ENCODE results near the gene AGPS. TPM values are rescaled to one million over a fixed set of nuclear protein-coding genes. Genes with fewer than 3 reads are reported as not detected.
A peak's percentile ranks its signal among the peaks of the same experiment; 100 is the strongest.

Gene AGPS
- total and polyA plus RNA-seq, 2 of the 13 experiments (the other 11 are each of a cell fraction or from before 2014, with no cell fraction given), result 39.4 to 99.0 TPM

DNA sequence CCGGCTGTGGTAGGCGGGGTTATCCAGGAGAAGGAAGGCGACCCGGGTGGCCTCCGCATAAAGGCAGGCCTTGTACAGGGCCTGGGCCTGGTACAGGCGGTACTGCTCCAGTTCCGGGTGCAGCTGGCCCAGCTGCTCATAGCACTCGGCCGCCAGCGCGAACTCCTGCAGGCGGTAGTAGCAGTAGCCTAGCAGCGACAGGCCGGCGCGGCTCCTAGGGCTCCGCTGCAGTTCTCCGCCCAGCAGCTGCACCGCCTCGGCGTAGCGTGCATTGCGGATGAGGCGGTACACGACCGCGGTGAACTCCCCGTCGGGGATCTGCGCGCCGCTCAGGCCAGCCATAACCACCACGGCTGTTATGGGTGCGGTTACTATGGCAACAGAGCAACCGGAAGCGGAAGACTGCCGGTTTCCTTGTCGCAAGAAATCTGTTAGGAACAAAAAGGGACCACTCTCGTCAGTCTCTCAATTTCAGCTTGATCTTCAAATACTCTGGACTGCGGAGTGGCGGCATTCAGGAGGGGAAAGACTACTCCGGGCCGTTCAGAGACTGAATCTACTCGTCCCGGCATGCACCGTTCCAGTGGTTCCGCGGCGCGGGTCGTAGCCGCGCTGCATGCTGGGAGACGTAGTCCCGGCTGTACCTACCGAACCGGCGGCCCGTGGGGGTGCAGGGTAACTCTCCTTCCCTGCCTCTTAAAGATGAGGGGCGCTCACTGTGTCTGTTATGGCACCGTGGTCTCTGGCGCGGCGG, 160.0 kb downstream of the AGPS start (continued):
- TF ChIP-seq FOXA3 (CRISPR knock-in tag; IDR thresholded peaks at IDR 0.05) (no peak), CBX1 (IDR thresholded peaks at IDR 0.05; ENCODE audit: low read depth) (no peak), ZNF20 (CRISPR knock-in tag; IDR thresholded peaks at IDR 0.05) (no peak), SP5 (CRISPR knock-in tag; IDR thresholded peaks at IDR 0.05; ENCODE audit: borderline replicate concordance, low read depth) (no peak), ZNF354B (CRISPR knock-in tag; IDR thresholded peaks at IDR 0.05) (no peak), NFYC (CRISPR knock-in tag; IDR thresholded peaks at IDR 0.05) (no peak), NFE2L2 (IDR thresholded peaks at IDR 0.05; ENCODE audit: low read length) (no peak), THAP7 (CRISPR knock-in tag; IDR thresholded peaks at IDR 0.05) (no peak), EEA1 (CRISPR knock-in tag; IDR thresholded peaks at IDR 0.05; ENCODE audit: borderline replicate concordance) (0 out of 2 replicates have a peak, but pooled peaks have one; percentile 37), ZNF230 (CRISPR knock-in tag; IDR thresholded peaks at IDR 0.05) (no peak; the same call in 1 of the 2 replicates), TBP (CRISPR knock-in tag; IDR thresholded peaks at IDR 0.05) (no peak; the same call in 1 of the 2 replicates), ZNF781 (CRISPR knock-in tag; IDR thresholded peaks at IDR 0.05; ENCODE audit: borderline replicate concordance, not compliant biosample characterization) (peak; percentile 69), SCMH1 (CRISPR knock-in tag; IDR thresholded peaks at IDR 0.05; ENCODE audit: borderline replicate concordance) (no peak), MTF2 (CRISPR knock-in tag; IDR thresholded peaks at IDR 0.05; ENCODE audit: borderline replicate concordance) (peak; percentile 94), ZNF772 (CRISPR knock-in tag; IDR thresholded peaks at IDR 0.05) (peak; percentile 83; the same call in 1 of the 2 replicates), ZNF496 (CRISPR knock-in tag; IDR thresholded peaks at IDR 0.05; ENCODE audit: insufficient replicate concordance) (no peak), NKX3-1 (CRISPR knock-in tag; IDR thresholded peaks at IDR 0.05) (no peak), MAZ (IDR thresholded peaks at IDR 0.05; ENCODE audit: borderline replicate concordance, low read depth, low read length) (no peak; the same call in 1 of the 2 replicates), MAZ (CRISPR knock-in tag; IDR thresholded peaks at IDR 0.05; ENCODE audit: low read depth) (peak; percentile 71), RFX1 (IDR thresholded peaks at IDR 0.05) (peak; percentile 97), HOXA5 (CRISPR knock-in tag; IDR thresholded peaks at IDR 0.05) (no peak; the same call in 1 of the 2 replicates), TMF1 (CRISPR knock-in tag; IDR thresholded peaks at IDR 0.05; ENCODE audit: low read depth) (no peak), MTA1 (CRISPR knock-in tag; IDR thresholded peaks at IDR 0.05; ENCODE audit: borderline replicate concordance) (peak; percentile 15; the same call in 1 of the 2 replicates), MED8 (CRISPR knock-in tag; IDR thresholded peaks at IDR 0.05; ENCODE audit: insufficient replicate concordance) (peak; percentile 40)
- TF ChIP-seq, protein P1, sequence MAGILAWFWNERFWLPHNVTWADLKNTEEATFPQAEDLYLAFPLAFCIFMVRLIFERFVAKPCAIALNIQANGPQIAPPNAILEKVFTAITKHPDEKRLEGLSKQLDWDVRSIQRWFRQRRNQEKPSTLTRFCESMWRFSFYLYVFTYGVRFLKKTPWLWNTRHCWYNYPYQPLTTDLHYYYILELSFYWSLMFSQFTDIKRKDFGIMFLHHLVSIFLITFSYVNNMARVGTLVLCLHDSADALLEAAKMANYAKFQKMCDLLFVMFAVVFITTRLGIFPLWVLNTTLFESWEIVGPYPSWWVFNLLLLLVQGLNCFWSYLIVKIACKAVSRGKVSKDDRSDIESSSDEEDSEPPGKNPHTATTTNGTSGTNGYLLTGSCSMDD (CRISPR knock-in tag; IDR thresholded peaks at IDR 0.05), result no peak
- TF ChIP-seq, protein P2, sequence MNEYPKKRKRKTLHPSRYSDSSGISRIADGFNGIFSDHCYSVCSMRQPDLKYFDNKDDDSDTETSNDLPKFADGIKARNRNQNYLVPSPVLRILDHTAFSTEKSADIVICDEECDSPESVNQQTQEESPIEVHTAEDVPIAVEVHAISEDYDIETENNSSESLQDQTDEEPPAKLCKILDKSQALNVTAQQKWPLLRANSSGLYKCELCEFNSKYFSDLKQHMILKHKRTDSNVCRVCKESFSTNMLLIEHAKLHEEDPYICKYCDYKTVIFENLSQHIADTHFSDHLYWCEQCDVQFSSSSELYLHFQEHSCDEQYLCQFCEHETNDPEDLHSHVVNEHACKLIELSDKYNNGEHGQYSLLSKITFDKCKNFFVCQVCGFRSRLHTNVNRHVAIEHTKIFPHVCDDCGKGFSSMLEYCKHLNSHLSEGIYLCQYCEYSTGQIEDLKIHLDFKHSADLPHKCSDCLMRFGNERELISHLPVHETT (CRISPR knock-in tag; conservative IDR thresholded peaks at IDR 0.05), result no peak
- TF ChIP-seq, protein P3, sequence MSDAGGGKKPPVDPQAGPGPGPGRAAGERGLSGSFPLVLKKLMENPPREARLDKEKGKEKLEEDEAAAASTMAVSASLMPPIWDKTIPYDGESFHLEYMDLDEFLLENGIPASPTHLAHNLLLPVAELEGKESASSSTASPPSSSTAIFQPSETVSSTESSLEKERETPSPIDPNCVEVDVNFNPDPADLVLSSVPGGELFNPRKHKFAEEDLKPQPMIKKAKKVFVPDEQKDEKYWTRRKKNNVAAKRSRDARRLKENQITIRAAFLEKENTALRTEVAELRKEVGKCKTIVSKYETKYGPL (CRISPR knock-in tag; IDR thresholded peaks at IDR 0.05), result no peak
